DOHH2 (cell line): ENCODE measurements around the gene BMERB1.

Experiments used
- H3F3A ChIP-seq: fragments of 200-600 bp; sonication (generic), shearing (Covaris generic); 2 replicates; pipeline ENCODE4 v1.6.0; 2016; ENCODE audit warnings: antibody characterized with exemption, mild to moderate bottlenecking; ENCODE audit not compliant: control insufficient read depth, insufficient read depth
- H3K27ac ChIP-seq: fragments of 200-600 bp; sonication (generic); 2 replicates; pipeline ENCODE4 v1.5.1; 2014; ENCODE audit warnings: low read depth, mild to moderate bottlenecking, low read length, moderate library complexity
- H3K27me3 ChIP-seq: fragments of 200-600 bp; sonication (generic); 2 replicates; pipeline ENCODE4 v1.6.1; 2014; ENCODE audit warnings: mild to moderate bottlenecking, low read length, mixed read lengths; ENCODE audit not compliant: control insufficient read depth
- H3K36me3 ChIP-seq: fragments of 200-600 bp; sonication (generic); 2 replicates; pipeline ENCODE4 v1.6.1; 2014; ENCODE audit warnings: mild to moderate bottlenecking, low read length, moderate library complexity, mixed read lengths; ENCODE audit not compliant: control insufficient read depth
- H3K4me1 ChIP-seq: fragments of 200-600 bp; sonication (generic); 2 replicates; pipeline ENCODE4 v1.6.1; 2014; ENCODE audit warnings: mild to moderate bottlenecking, low read length, mixed read lengths; ENCODE audit not compliant: control insufficient read depth
- H3K4me2 ChIP-seq: fragments of 200-600 bp; sonication (generic); 2 replicates; pipeline ENCODE4 v1.6.0; 2014; ENCODE audit warnings: mild to moderate bottlenecking, low read length, moderate library complexity
- H3K4me3 ChIP-seq: fragments of 200-600 bp; sonication (generic); 2 replicates; pipeline ENCODE4 v1.5.1; 2014; ENCODE audit warnings: mild to moderate bottlenecking, low read length, mixed read lengths
- H3K79me2 ChIP-seq: fragments of 200-600 bp; sonication (generic); 2 replicates; pipeline ENCODE4 v1.6.1; 2014; ENCODE audit warnings: mild to moderate bottlenecking, low read length, mixed read lengths; ENCODE audit not compliant: control insufficient read depth
- H3K9me2 ChIP-seq: fragments of 200-600 bp; sonication (generic); replicated peaks from 2 replicates; pipeline ENCODE4 v1.6.1; 2014; ENCODE audit warnings: mild to moderate bottlenecking, low read length, mixed read lengths; ENCODE audit not compliant: control insufficient read depth
- H3K9me3 ChIP-seq: fragments of 200-600 bp; sonication (generic); 2 replicates; pipeline ENCODE4 v1.6.1; 2014; ENCODE audit warnings: antibody characterized with exemption, low read length, mixed read lengths; ENCODE audit not compliant: control insufficient read depth, insufficient read depth
- H4K20me1 ChIP-seq: fragments of 200-600 bp; sonication (generic); 2 replicates; pipeline ENCODE4 v1.6.0; 2014; ENCODE audit warnings: low read depth, mild to moderate bottlenecking, antibody characterized with exemption, low read length, moderate library complexity; ENCODE audit not compliant: control insufficient read depth, insufficient read depth
- EZH2phosphoT487 ChIP-seq: fragments of 200-600 bp; sonication (generic); IDR thresholded peaks from 2 replicates; pipeline ENCODE4 v1.6.1; 2017; ENCODE audit warnings: borderline replicate concordance, mild to moderate bottlenecking, antibody characterized with exemption, low read length, moderate library complexity, mixed read lengths
- TF ChIP-seq, protein P1 (sequence below): fragments of 200-600 bp; sonication (generic); IDR thresholded peaks from one replicate; pipeline ENCODE4 v1.5.1; 2014; ENCODE audit warnings: antibody characterized with exemption, mild to moderate bottlenecking, low read depth, low read length; ENCODE audit not compliant: poor library complexity, severe bottlenecking

BMERB1 gene

DNA sequence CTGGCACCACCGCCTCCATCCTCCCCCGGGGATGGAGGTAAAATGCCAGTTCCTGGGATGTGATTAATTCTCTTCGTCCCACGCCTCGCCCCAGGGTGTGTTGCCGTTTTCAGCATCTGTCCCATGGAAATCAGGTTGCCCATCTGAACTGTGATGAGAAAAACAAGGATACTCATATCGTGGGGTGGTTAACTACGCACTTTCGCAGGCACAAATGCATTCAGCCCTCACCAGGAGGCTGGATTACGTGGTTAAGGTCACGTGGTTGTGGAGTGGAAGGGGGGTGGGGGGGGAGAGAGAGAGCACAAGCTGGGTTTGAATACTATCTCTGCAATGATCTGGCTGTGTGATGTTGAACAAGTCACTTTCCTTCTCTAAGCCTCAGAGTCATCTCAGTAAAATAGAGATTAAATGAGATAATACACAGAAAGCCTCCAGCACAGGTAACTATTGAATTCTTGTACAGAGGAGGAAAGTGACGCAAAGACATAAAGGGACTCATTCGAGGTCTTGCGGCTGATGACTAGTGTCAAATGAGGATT lies 74.7 kb downstream of the BMERB1 start:
- TF ChIP-seq, protein P1, sequence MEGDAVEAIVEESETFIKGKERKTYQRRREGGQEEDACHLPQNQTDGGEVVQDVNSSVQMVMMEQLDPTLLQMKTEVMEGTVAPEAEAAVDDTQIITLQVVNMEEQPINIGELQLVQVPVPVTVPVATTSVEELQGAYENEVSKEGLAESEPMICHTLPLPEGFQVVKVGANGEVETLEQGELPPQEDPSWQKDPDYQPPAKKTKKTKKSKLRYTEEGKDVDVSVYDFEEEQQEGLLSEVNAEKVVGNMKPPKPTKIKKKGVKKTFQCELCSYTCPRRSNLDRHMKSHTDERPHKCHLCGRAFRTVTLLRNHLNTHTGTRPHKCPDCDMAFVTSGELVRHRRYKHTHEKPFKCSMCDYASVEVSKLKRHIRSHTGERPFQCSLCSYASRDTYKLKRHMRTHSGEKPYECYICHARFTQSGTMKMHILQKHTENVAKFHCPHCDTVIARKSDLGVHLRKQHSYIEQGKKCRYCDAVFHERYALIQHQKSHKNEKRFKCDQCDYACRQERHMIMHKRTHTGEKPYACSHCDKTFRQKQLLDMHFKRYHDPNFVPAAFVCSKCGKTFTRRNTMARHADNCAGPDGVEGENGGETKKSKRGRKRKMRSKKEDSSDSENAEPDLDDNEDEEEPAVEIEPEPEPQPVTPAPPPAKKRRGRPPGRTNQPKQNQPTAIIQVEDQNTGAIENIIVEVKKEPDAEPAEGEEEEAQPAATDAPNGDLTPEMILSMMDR: no peak
- no peak for TF ChIP-seq EZH2phosphoT487

DNA sequence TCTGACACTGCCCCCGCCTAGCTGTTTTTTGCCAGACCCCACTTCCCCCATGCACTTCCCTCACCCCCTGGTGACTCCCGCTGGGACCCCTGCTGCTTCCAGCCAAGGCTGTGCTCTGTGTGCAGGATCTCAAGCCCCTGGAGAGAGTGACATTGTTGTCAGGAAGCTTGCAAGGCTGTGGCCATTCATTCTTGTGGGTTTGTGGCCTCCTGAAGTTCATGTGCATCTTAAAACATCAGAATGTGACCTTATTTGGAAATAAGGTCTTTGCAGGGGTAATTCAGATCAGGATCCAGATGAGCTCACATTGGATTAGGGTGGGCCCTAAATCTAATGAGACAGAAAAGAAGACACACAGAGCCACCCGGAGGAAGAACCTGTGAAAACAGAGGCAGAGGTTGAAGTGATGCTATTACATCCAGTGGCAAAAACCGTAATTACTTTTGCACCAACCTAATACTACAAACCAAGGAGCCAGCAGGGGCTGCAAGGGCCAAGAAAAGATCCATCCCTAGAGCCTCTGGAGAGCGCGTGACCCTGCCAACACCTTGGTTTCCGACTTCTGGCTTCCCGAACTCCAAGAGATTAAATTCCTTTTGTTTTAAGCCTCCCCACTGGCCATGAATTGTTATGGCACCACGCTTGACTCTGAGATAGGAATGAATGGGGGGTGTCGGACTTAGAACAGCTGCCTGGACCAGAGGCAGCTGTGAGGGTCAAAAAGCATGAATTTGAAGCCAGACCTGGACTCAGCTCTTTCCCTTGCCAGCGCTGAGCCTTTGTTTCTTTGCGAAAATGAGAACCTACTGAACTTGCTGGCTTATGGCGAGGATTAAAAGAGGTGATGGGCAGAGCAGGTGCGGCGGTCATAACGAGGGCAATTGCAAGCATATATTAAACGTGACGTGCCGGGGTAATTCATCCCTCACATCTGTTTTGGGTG lies 75.5 kb downstream of the BMERB1 start:
- Histone ChIP-seq H3F3A (no peaks in the 10 kb centered on the region), H4K20me1 (no peaks in the 10 kb centered on the region), H3K79me2 (no peaks in the 10 kb centered on the region), H3K27me3 (peaks cover 9% of the 10 kb centered on the region; the same call in 1 of the 2 replicates), H3K4me1 (no peaks in the 10 kb centered on the region), H3K27ac (no peak overlapping the region), H3K9me2 (no peaks in the 10 kb centered on the region), H3K4me2 (no peak overlapping the region), H3K9me3 (no peaks in the 10 kb centered on the region), H3K36me3 (no peaks in the 10 kb centered on the region), H3K4me3 (no peak overlapping the region)
- TF ChIP-seq EZH2phosphoT487: no peak
- TF ChIP-seq, protein P1: no peak

More for the DNA sequence above, 74.7 kb downstream of the BMERB1 start:
- H4K20me1 ChIP-seq: no peaks in the 10 kb centered on the region
- no peaks in the 10 kb centered on the region for H3F3A ChIP-seq
- H3K4me1 ChIP-seq: no peaks in the 10 kb centered on the region
- H3K36me3 ChIP-seq: no peaks in the 10 kb centered on the region
- peaks cover 9% of the 10 kb centered on the region; the same call in 1 of the 2 replicates for H3K27me3 ChIP-seq
- H3K27ac ChIP-seq: no peak overlapping the region
- no peaks in the 10 kb centered on the region for H3K79me2 ChIP-seq
- H3K9me2 ChIP-seq: no peaks in the 10 kb centered on the region
- H3K4me3 ChIP-seq: no peak overlapping the region
- H3K4me2 ChIP-seq: no peak overlapping the region
- no peaks in the 10 kb centered on the region for H3K9me3 ChIP-seq

DNA sequence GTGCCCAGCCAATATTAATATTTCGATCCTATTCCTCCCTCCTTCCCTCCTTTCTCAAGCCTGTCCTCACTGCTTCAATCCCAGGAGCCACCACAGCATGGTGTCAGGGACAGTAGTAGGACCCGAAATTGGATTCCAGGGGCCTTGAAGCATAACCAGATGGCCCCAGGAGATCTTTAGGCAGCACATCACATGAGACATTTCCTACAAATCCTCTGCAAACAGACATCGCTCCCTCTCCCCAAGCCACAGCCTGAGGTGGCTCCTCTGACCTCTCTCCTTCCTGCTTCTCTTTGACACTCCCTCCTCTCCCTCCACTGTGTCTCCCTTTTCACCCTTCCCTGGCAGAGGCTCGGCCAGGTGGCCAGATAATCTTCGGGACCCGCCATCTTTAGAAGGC lies 76.6 kb downstream of the BMERB1 start:
- Histone ChIP-seq H3F3A (no peaks in the 10 kb centered on the region), H3K9me3 (no peaks in the 10 kb centered on the region), H3K27ac (no peak overlapping the region), H3K79me2 (no peaks in the 10 kb centered on the region), H3K27me3 (peaks cover 6% of the 10 kb centered on the region; the same call in 1 of the 2 replicates), H3K9me2 (no peaks in the 10 kb centered on the region), H3K4me1 (no peaks in the 10 kb centered on the region), H3K4me3 (no peak overlapping the region), H4K20me1 (no peaks in the 10 kb centered on the region), H3K36me3 (no peaks in the 10 kb centered on the region), H3K4me2 (no peak overlapping the region)
- TF ChIP-seq, protein P1: no peak
- no peak for TF ChIP-seq EZH2phosphoT487
